Psoas muscle (tissue), 8 donors: ENCODE data around the gene VWC2. TPM values are rescaled to one million over a fixed set of nuclear protein-coding genes. Genes with fewer than 3 reads are reported as not detected.

Source experiments
- ATAC-seq, 4 donors: fragments of 200-7000 bp; cut with Tn5 transposase; one replicate each; pipeline ENCODE4 v1.9.1; 2020; ENCODE audit warnings: moderate library complexity in 3 of 4, mild to moderate bottlenecking in 2 of 4
- DNase-seq, 2 donors: peaks; one replicate each; pipeline ENCODE4 v3.0.0-alpha.2; 2020
- H3K27ac ChIP-seq: fragments of 200-600 bp; one replicate; pipeline ENCODE4 v1.8.0; 2022
- H3K27me3 ChIP-seq, 3 donors: fragments of 200-600 bp in 1 of 3; one replicate each; pipeline versions ENCODE4 v1.6.1 to v1.8.0; 2013 to 2022; ENCODE audit warnings: low read length in 2 of 3, mild to moderate bottlenecking in 2 of 3, moderate library complexity in 1 of 3; ENCODE audit not compliant: insufficient read depth in 3 of 3
- H3K36me3 ChIP-seq, 2 donors: fragments of 200-600 bp in 1 of 2; one replicate each; pipeline versions ENCODE4 v1.6.1 to v1.8.0; 2013 to 2022; ENCODE audit warnings: low read depth in 1 of 2, mild to moderate bottlenecking in 1 of 2, moderate library complexity in 1 of 2; ENCODE audit not compliant: insufficient read depth in 1 of 2
- H3K4me1 ChIP-seq: fragments of 200-600 bp; one replicate; pipeline ENCODE4 v1.8.0; 2022
- H3K4me3 ChIP-seq: fragments of 200-600 bp; one replicate; pipeline ENCODE4 v1.8.0; 2022; ENCODE audit warnings: mild to moderate bottlenecking
- H3K9me3 ChIP-seq: fragments of 200-600 bp; one replicate; pipeline ENCODE4 v1.8.0; 2022
- WGBS, 3 donors: extraction: QIAGEN DNeasy Blood & Tissue Kit; methylation state at CpG; one replicate each; pipeline versions ENCODE4 v1.1.6 to v1.1.7; 2013; 5-methylcytosine and 5-hydroxymethylcytosine counted together
- intact Hi-C, 2 donors: fragments of 100-400 bp; cut with DNase I; formaldehyde crosslinking; loops; one replicate each; pipeline versions ENCODE4 v1.11.0 to v1.14.2; 2022
- polyA plus RNA-seq, 3 donors: library from polyadenylated mRNA; stranded (reverse); fragments of 200-250 nt; gene quantifications; one replicate each; pipeline ENCODE4 v1.2.3, GENCODE V29; 2013
- total RNA-seq, 4 donors: library from RNA; stranded (reverse); fragmentation: NEBNext Ultra II Directional in 2 of 4; extraction: Animal tissue kit (Norgen Biotek cat#: 25700) in 2 of 4; gene quantifications; one replicate each; pipeline versions ENCODE4 v1.2.1 to v1.2.4, GENCODE V29; 2021 to 2023
- TF ChIP-seq, protein P1 (sequence below): fragments of 200-600 bp; IDR thresholded peaks from one replicate; pipeline ENCODE4 v1.8.0; 2022; ENCODE audit warnings: antibody characterized with exemption
- donor health status: healthy with polysubstance abuse.
- donor health status: DM: no; HTN: no; CAD: no; lungs with moderate emphysema.
- donor health status: Bipolar disorder and iron deficiency.
- donor health status: healthy.
- donor health status: DM: yes; HTN: yes; CAD: no.
- donor health status: DM: no; HTN: no; CAD: no.
- donor health status: DM: no; HTN: no; CAD: no.
- donor health status: DM: yes; HTN: yes; CAD: no.

Gene VWC2
- total and polyA plus RNA-seq, 7 donors: under 0.01 to 0.01 TPM; not detected in 5

- 79 to 94% (median 79%) methylated on average over 1 of the region's 1 CpG for WGBS, 3 donors
- ATAC-seq: no peak
- intact Hi-C loops: no loop called here
Observed at GRCh38 chr7:49883933-49884332, 110.5 kb downstream of the VWC2 start.

GRCh38 chr7:49885593-49886285 lies 112.3 kb downstream of the VWC2 start:
- Histone ChIP-seq H3K4me3 (no peak overlapping the region), H3K27ac (no peak overlapping the region), H3K36me3 (no peaks in the 10 kb centered on the region), H3K9me3 (no peaks in the 10 kb centered on the region), H3K4me1 (no peaks in the 10 kb centered on the region), H3K27me3 (no peaks in the 10 kb centered on the region)
- DNase-seq: no peak
- ATAC-seq: no peak
- intact Hi-C loops: no loop called here
- TF ChIP-seq, protein P1, sequence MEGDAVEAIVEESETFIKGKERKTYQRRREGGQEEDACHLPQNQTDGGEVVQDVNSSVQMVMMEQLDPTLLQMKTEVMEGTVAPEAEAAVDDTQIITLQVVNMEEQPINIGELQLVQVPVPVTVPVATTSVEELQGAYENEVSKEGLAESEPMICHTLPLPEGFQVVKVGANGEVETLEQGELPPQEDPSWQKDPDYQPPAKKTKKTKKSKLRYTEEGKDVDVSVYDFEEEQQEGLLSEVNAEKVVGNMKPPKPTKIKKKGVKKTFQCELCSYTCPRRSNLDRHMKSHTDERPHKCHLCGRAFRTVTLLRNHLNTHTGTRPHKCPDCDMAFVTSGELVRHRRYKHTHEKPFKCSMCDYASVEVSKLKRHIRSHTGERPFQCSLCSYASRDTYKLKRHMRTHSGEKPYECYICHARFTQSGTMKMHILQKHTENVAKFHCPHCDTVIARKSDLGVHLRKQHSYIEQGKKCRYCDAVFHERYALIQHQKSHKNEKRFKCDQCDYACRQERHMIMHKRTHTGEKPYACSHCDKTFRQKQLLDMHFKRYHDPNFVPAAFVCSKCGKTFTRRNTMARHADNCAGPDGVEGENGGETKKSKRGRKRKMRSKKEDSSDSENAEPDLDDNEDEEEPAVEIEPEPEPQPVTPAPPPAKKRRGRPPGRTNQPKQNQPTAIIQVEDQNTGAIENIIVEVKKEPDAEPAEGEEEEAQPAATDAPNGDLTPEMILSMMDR: no peak
- WGBS, 3 donors: 46 to 48% (median 47%) methylated on average over 11 of the region's 11 CpGs

More at GRCh38 chr7:49883933-49884332, 110.5 kb downstream of the VWC2 start:
- no peaks in the 10 kb centered on the region for H3K9me3 ChIP-seq
- H3K4me3 ChIP-seq: no peak overlapping the region
- no peaks in the 10 kb centered on the region for H3K27me3 ChIP-seq
- TF ChIP-seq, protein P1: no peak
- no peak for DNase-seq
- no peaks in the 10 kb centered on the region for H3K4me1 ChIP-seq
- H3K36me3 ChIP-seq: no peaks in the 10 kb centered on the region
- H3K27ac ChIP-seq: no peak overlapping the region

GRCh38 chr7:49892481-49892880 lies 119.0 kb downstream of the VWC2 start:
- H3K36me3 ChIP-seq: no peaks in the 10 kb centered on the region
- H3K4me1 ChIP-seq: no peaks in the 10 kb centered on the region
- 72 to 79% (median 72%) methylated on average over 2 of the region's 2 CpGs for WGBS, 3 donors
- DNase-seq (no peak), ATAC-seq (no peak)
- intact Hi-C loops: no loop called here
- TF ChIP-seq, protein P1: no peak
- no peaks in the 10 kb centered on the region for H3K9me3 ChIP-seq
- H3K27me3 ChIP-seq: no peaks in the 10 kb centered on the region
- no peak overlapping the region for H3K4me3 ChIP-seq
- H3K27ac ChIP-seq: no peak overlapping the region

DNA sequence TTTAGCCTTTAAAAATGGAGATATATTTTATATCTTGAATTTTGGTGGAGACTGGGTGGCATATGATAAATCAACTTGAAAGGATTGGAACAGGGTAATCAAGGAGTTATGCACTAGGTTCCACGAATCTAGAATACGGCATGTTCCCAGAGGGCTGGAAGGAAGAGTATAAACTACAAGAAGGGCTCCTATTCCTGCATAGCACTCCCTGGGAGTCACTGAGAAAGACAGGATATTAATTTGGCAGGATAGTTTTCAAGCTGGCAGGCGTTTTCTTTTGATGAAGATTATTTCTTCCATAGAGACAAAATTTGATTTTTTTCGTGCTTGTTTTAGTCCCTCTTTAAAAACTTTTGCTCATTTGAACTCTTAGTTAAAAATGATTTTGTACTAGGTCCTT lies 119.7 kb downstream of the VWC2 start:
- no peaks in the 10 kb centered on the region for H3K27me3 ChIP-seq
- H3K27ac ChIP-seq: no peak overlapping the region
- H3K4me1 ChIP-seq: no peaks in the 10 kb centered on the region
- TF ChIP-seq, protein P1: no peak
- H3K36me3 ChIP-seq: no peaks in the 10 kb centered on the region
- 55 to 59% (median 58%) methylated on average over 4 of the region's 4 CpGs for WGBS, 3 donors
- no peak for DNase-seq
- intact Hi-C loops: no loop called here
- no peak for ATAC-seq
- no peaks in the 10 kb centered on the region for H3K9me3 ChIP-seq
- no peak overlapping the region for H3K4me3 ChIP-seq

DNA sequence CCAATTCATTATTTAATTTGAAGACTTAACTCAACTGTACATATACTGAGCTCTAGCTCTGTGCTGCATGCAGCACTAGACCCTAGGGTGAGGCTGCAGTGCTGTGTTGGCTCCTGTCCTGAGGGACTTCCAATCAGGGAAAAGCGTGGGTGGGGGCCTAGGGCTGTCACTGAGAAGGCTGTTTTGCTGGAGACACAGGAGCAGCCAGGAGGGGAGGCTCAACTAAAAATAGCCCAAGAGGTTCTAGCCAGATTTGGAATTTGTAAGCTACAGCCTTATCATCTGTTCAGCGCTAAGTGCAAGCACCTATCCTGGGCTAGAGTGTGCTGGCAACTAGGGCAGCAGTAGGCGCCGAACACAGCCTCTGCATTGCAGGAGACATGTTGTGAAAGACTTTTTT lies 121.1 kb downstream of the VWC2 start:
- H3K27ac ChIP-seq: no peak overlapping the region
- WGBS, 3 donors: 83 to 84% (median 84%) methylated on average over 4 of the region's 4 CpGs

More for the DNA sequence above, 121.1 kb downstream of the VWC2 start:
- ATAC-seq: no peak
- Histone ChIP-seq H3K4me1 (no peaks in the 10 kb centered on the region), H3K9me3 (no peaks in the 10 kb centered on the region), H3K27me3 (no peaks in the 10 kb centered on the region), H3K36me3 (no peaks in the 10 kb centered on the region), H3K4me3 (no peak overlapping the region)
- TF ChIP-seq, protein P1: no peak
- no peak for DNase-seq
- intact Hi-C loops: no loop called here
